Stimulated activated CD4-positive, alpha-beta T cell treated with anti-CD3 and anti-CD28 coated beads, Interleukin-2, amount 100 ng/mL, for 24 hours (primary cell): ENCODE data around the gene IGSF22.

Source experiments
- DNase-seq, 2 donors: peaks; one replicate each; pipeline ENCODE4 v3.0.0-alpha.2; 2020

IGSF22 gene

DNA sequence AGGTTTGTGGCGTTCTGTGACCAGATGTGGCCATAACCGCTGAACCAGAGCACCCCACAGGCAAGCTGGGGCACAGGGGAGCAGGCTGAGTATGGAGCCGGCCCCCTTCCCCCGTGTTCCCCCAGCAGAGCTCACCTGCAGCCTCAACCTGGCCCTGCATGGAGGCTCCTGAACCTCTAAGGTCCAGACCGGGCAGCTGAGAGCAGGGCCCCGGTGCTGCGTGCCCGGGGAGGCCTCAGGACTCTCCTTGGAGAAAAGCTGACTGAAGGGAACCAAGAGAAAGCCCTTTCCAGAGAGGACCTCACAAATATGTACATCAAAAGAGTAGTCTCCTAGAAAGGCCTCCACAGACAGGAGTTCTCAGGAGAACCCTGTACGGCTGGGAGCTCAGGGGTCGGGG lies 17.4 kb upstream of the IGSF22 start:
- DNase-seq, result no peak

DNA sequence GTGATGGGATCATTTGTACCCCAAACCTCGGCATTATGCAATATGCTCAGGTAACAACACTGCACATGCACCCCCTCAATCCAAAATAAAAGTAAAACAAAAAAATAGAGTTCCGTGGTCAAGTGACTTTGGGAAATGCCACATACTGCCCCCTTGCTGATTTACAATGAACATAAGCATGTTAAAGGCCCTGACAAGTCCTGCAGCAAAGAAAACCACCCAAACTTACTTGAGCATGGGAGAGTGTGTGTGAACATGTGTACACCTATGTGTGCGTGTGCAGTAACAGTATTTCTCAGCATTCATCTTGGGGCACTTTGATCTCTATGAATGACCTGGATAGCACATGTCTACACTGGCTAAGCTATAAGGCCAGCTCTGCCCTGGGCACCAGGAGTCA lies 15.8 kb upstream of the IGSF22 start:
- DNase-seq, result no peak

DNA sequence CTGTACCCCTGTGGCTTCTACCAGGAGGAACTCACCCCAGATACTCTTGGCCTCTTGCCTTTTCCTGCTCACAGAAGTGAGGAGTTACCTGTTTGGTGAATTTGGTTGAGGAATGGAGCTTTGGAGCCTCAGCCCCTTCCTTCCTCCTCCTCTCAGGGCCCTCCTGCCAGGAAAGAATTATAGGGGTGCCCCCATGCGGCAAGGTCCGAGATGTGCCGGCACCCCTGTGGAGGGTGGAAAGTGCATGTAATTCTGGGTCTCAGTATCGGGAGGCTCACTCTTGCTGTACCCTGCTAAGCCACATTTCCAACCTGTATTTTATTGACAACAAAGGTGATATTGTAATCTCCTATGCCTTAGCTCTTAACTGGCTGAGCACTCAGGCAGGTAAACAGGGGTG lies 13.7 kb upstream of the IGSF22 start:
- DNase-seq, result no peak

DNA sequence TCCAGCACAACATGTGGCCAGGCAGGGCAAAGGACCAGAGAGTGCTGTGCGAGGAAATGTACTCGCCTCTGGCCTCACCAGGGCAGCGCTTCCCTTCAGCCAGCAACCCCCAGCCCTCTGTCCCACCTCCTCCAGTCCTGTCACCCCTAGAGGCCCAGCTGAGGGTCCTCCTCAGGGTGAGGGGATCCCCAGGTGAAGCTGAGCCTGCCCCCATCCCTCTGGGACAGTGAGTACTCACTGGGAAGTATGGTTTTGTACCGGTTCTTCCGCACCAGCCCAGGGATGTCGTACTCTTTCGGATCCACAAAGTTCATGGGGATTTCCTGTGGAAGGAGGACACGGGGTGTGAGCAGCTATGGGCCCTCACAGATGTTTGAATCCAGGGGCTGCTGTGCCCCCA lies 11.7 kb upstream of the IGSF22 start:
- no peak for DNase-seq

DNA sequence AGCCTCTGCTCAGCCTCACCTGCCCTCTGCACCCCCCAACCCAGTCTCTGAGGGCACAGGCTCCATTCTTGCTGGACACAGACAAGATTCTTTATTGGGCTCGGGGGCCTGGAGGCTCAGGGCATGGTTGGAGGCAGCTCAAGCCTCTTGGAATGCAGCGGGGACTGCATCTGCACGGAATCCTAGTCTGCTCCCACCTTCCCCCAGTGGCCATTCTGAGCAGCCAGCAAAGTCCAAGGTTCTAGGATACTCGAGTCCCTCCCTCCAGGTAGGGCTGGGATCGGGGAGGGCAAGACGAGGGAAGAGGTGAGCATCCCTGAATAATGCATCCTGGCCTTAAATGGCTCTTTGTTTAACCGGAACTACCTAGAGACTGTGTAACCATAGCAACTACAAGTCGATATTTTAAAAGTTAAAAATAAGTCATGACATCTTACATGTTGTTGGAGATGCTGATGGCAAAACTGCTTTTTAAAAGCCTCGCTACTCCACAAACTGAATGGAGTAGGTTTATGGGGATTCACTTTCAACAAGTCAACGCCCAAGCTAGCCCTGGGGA lies 10.7 kb upstream of the IGSF22 start:
- DNase-seq, result no peak

DNA sequence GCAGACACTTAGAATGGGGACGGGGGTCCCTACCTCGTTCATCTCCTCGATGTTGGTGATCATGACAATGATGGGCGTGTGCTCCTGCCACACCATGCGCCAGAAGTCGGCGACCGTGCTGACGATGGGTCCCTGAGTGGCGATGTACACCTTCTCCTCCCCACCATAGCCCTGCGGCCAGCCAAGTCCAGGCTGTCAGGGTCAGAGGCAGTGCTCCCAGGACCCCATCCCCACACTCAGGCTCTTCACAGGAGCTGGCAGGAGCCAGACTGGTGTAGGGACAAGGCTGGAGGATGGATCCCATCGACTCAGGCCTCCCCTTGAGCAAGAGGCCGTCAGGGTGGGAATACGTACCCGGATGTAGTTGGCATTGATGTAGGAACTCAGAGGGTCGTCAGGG lies 7.2 kb upstream of the IGSF22 start:
- no peak for DNase-seq

DNA sequence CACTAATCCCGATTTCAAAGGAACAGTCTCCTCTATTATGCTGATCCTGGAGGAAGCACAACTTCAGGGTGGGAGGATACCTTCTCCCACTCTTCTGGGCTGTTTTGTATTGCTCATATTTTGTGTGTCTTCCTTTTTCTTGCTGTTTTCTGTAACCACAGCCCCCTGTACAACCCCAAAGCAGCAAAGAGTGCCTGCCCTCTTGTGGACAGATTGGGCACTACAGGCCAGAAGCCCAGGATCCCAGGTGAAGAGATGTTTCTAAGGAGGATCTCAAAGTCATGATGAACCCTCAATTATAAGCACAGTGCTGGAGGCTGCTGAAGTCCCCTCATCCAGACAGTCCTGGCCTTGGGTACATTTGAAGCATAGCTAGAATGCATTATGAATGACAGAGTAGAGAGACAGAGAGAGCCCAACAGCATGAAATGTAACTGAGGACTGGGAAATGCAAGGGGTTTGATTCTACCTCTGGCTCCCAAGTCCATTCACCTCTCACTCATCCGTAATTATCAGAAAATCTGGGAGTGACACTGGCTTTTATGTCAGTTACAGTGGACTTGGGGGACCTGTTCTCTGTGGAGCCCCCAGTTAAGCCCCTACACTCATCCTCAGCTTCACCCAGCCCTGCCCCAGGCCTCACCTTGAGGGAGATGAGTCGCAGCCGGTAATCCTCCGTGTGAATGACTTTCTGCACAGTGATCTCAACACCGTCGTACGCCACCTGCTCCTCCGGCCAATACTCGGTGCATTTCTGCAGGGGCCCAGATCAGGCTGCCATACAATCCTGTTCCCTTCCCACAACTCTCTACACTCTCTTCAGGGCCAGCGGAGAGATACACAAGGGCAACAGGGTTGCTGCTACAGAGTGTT lies 6.2 kb upstream of the IGSF22 start:
- peak; percentile 75 to 80 for DNase-seq

DNA sequence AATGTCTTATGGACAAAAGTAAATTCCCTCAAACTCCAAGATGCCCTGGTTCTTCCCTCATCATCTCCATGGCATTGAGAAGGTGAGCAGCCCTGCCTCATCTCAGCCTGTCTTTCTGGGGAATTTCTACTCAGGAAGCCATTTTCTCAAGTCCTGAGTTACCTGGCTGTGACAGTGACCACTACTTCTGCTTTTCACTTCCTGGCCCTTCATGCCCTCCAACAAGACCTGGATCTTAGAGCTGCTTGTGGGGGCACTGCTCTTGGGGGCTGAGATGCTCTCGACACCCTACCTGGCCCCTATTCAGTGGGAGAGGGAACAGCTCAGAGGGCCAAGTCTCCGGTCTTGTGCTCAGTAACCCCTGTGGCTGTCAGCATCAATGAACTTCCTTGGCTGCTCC lies 5.5 kb upstream of the IGSF22 start:
- DNase-seq, result no peak

DNA sequence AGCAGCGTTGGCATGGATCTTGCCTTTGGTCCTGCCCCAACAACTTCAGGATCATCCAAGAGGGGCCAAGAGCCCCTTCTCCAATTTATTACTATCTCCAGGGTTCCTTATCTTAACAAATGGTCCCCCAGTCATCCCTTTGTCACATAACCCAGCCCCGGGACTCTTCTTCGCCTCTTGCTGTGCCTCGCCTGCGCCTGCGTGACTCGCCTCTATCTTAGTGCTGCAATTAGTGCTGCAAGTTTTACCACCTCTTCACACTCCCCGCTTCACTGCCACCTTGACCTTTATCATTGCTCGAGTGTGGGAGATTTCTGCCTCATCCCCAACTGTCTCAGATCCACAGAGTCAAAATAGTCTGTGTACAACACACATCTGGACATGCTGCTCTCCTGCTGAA lies 4.0 kb upstream of the IGSF22 start:
- DNase-seq, result no peak

DNA sequence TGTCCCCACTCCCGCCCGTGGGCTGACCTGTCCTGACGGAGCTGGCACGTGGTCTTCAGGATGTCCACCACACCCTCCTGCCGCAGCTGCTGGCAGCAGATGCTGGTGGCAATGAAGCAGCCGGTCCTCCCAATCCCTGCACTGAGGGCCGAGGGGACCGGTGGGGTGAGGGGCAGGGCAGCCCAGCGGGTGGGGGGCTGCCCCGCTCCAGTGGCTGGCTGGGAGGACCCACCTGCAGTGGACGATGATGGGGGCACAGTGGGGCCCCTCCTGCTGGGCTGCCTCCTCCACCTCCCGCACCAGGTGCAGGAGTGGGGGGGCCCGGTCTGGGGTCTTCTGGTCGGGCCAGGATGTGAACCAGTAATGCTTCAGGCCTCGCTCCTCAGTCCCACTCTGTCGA lies 3.4 kb upstream of the IGSF22 start:
- no peak for DNase-seq

DNA sequence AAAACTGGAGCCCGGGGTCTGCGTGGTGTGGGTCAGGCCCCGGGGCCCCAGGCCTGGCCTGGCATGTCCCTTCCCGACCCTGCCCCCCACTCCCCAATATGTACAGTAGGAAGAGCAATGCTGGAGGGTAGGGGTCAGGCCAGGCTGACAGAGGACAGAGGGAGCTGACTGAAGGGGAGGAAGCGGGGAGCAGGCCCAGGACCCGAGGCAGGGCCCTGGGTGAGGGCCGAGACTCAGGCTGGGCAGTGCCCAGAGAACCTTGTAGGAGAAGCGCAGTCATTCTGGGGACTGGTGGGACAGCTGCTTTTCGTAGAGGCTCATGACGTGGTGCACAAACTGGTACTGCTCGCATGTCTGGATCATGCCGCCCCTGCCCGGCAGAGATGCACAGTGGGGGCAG lies 2.7 kb upstream of the IGSF22 start:
- DNase-seq, result no peak

DNA sequence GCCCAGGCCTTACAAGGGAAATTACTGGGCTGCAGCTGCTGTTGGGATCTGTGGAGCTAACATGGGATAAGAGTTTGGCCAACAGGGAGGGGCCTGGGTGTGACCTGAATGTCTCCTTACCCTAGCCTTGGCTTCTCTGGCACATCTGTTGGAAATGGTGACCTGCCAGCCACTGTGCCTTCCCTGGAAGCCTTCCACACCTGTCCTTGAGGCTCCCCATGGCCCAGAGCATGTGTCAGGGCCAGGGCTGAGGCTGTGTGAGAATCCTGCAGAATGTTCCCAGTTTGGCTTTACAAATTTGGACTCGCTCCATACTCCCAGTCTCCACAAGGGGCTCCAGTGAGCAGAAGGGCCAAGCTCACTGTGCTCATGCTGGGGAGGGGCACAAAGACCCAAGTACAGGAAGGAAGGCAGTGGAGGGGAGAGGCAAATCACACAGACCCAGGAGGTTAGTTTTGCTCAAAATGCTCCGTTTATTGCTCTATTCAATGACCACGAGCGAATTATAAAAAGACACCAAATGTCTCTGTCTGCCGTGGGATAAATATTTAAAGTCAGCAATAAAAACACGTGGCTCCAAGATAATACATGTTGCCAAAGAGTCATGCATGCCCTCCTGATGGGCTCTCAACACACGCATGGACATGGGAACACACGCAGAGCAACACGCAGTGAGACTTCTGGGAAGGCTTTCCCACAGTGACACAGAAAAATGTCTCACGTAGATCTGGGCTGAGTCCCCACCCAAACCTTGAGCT lies 1.7 kb upstream of the IGSF22 start:
- DNase-seq, result peak; percentile 60 to 66

DNA sequence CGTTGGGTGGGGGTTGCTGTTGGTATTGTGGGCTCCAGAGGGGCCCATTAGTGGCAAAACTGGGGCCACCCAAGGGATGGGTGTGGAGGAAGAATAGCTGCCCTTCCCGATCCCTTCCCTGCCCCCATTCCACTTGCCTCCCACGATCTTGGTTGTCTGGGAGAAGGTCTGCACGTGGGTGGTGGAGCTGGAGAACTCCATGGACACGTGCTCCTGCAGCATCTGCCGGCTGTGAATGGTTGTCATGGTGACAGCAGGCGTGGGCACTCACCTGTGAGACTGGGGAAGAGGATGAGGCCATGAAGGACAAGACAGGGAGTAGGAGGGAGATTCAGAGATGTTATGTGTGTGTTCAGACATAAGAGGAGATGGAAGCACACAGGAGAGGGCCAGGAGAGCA lies 2.0 kb downstream of the IGSF22 start:
- DNase-seq, result no peak

DNA sequence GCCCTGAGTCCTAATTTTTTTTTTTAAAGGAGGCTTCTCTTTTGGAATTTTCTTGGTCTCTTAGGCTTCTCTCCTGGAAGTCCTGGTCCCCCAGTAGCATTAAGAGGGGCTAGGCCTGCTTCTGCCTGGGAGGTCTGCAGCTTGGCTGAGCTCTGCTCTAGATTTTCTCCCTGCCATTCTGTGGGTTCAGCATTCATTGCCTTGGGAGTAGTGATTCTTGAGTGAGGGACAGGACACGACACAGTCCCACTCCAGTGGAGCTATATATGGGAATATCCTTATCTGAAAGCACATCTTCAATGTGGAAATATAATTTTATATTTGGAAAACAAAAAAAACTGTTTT lies 3.7 kb downstream of the IGSF22 start:
- no peak for DNase-seq

DNA sequence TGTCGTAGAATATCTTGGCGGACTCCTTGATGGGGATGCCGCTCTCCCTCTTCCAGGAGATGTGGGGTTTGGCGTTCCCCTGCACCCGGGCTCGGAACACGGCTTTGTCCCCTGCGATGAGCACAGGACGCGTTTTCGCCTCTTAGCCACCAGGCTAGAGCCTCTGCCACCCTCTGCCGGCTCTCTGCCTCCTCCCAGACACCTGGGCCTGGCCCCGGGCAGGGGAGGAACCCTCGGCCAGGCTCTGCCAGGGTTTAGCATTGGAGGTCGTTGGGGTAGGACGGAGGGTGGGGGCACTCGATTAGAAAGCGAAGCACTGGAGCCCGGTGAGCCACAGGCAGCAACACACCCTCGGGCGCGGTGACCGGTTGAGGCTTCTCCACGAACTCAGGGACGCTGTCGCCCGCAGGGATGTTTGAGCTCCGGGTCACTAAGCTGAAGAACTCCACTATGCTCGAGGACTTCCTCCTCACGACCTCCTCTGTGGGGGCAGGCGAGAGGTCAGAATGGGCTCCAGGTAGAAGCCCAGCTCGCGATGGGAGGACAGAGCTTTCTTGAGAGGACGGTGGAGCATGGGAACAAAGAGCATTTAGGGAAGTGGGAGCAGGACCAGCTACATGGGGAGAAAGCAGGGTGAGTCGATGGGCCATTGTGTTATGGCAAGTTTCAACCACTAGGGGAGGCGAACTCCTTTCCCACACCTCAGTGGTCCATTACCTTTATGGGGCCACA lies 4.3 kb downstream of the IGSF22 start:
- peak; percentile 60 to 61 for DNase-seq

DNA sequence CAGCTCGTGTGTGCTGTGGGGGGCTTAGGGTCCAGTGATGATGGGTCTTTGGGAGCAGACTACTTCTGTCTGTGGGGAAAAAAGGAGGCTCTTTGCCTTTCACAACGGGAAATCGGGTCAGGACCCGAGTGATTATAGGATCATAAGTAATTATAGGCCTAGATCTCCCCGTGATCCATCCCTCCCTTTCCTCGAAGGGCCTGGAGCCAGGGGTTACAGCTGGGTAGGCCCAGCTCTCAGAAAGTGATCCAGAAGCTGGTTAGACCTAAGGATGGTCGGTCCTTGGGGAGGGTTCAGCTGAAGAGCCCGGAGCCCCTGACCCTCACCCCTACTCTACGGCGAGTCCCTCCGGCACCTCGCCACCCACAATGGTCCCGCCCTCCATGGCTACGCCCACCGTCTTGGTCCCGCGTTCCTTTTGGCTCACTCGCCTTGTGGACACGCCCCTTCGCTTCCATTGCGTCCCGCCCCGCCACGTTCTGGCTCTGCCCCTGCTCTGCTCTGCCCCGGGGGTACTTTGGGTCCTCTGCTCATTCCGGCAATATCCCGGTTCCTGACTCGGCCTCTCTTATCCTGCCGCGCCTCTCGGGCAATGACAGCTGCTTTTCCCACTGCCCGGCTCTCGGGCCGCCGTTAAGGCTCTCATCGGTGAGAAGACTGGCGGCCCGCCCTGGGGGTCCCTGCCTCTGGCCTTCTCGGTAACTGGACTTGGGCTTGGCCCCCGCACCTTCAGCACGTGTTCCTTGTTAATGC lies 5.0 kb downstream of the IGSF22 start:
- peak; percentile 86 to 88 for DNase-seq

DNA sequence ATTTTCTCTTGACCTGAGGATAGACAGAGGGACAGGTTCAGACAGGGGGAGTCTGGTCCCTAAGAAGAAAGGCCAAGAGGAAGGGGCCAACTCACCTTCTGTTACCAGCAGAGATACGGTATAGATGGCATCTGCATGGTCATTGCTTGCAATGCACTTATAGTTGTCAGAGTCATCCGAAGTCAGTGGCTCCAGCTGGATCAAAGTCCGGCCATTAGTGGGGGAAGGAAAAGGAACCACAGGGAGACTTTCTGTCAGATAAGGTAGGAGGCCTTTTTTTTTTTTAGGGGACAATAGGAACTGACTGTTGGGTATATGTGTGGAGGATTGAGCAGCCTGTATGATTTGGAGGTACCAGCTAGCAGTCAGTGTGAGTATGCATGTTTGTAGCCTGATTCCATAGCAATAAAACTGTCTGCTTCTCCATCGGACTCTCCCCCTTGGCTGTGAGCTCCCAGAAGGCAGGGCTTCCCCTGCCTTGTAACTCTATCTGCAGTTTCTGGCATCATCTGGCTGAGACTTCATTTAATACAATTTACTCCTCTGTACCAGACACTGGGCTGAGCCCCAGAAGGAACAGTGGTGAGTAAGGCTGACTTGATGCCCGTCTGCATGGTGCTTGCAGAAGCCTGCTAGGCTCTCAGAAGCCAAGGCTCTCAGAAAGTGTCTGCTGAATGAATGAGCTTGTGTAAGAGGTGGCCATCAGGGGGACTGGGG lies 5.7 kb downstream of the IGSF22 start:
- DNase-seq, result no peak

DNA sequence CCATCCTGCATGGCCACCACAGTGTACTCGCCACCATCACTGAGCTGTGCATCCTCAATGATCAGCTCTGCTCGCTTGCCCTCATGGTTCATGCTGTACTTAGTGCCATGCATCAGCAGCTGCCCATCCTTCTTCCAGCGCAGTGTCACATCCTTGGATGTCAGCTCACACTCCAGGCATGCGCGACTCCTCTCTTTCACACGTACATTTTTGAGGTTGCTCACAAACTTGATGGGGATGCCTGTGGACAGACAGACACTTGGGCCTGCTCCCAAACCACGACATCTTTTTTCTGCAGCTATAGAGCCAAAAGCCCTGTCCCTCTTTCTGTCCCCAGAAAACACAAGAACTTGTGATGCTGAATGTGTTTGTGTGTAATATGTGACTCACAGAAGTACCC lies 10.5 kb downstream of the IGSF22 start:
- DNase-seq, result no peak

DNA sequence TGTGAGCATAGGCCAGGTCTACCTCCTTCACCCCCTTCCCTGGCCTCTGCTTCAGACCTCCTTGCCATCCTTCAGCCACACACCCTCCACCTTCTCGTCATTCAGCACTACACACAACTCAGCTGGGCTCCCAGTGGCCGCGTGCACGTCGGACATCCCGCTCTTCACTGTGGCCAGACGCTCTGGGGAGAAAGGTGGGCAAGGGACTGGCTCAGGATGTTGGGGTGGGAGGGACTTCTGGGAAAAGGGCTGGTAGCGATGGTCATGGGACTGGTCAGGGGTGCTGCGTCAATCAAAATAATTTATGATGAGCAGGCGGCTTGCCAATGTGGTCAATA lies 11.6 kb downstream of the IGSF22 start:
- DNase-seq, result no peak

DNA sequence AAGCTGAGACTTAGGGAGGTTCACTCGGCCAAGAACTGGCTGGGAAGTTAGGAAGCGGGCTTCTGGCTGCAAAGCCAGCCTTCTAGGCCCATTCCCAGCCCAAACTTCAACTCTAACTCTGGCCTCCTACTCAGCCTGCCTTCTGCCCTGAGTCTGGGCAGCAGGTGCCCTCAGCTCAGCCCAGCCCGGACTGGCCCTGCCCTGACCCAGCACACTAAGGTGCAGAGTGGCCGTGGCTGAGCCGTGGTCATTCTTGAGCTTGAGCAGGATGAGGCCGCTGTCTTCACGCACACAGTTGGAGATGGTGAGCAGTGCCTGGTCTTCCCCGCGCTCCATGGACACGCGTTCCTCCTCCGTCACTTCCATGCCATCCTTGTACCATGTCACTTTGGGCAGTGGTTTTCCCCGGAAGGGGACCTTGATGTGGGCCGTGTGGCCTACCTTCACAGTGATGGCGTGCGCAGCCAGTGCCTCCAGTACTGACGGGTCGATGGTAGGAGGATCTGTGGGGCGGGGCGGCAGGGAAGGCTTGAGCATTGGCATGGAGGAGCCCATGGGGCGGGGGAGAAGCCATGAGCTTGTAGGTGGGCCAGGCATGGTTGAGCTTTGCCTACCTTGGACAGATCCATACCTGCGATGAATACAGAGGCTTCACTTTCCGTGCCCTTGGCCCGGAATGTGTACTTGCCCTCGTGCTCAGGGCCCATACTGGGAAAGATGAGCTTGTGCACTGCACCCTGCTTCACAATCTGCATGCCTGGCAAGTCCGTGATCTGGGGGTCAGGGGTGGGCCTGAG lies 12.1 kb downstream of the IGSF22 start:
- DNase-seq, result no peak

DNA sequence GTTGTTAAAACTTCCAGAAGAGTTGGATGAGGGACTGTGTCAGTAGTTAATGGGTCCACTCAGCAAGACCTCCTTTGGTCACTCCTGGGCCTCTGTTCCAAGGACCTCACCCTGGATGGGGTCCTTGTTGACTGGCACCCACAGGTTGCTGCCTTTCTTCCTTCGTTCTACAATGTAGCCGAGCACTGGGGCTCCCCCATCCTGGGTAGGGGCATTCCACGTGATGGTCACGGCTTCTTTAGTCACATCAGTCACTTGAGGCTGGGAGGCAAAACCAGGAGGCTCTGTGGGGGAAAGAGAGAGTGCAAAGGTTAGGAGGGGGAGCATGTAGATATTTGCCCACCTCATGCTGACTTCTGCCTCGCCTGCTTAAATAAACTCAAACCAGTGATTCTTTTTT lies 15.4 kb downstream of the IGSF22 start:
- DNase-seq, result no peak
